Measurements from ENCODE around the gene IGSF6. TPM values are rescaled to one million over a fixed set of nuclear protein-coding genes. Genes with fewer than 3 reads are reported as not detected.

IGSF6 gene
- total RNA-seq, 2 experiments from 2014 or later: 0.28 to 0.30 TPM

GRCh38 chr16:21698169-21699032, 46.0 kb upstream of the IGSF6 start:
- Histone ChIP-seq H3K4me3 (ENCODE audit: low read depth, low read length, poor library complexity, severe bottlenecking) (no peak overlapping the region), H3K9me2 (ENCODE audit: insufficient read depth, low read length) (no peaks in the 10 kb centered on the region), H3K27ac (ENCODE audit: low read depth, low read length, poor library complexity, severe bottlenecking) (no peak overlapping the region), H3K4me2 (ENCODE audit: low read length) (no peak overlapping the region), H4K20me1 (ENCODE audit: insufficient read depth, low read length) (no peaks in the 10 kb centered on the region), H3K4me1 (ENCODE audit: insufficient read depth, low read length, poor library complexity, severe bottlenecking) (peaks cover 4% of the 10 kb centered on the region), H2AFZ (ENCODE audit: low read length) (no peak overlapping the region), H3K9me3 (ENCODE audit: low read length) (no peaks in the 10 kb centered on the region), H3K79me2 (ENCODE audit: insufficient read depth, low read depth, low read length) (no peaks in the 10 kb centered on the region), H3K36me3 (ENCODE audit: insufficient read depth, low read length) (no peaks in the 10 kb centered on the region)
- no peak for DNase-seq (ENCODE audit: low spot score)
- ChIA-PET CTCF (ENCODE audit: unreplicated experiment) (interaction anchor here (0.6 kb wide), 1 partner anchor 32 kb away, joined by 3 read pairs; no protein-coding TSS in a partner anchor), POLR2A (interaction anchor here (0.5 to 0.6 kb wide), 3 partner anchors 23 to 956 kb away, joined by 3 to 5 read pairs (median 4); no protein-coding TSS in a partner anchor)
- TF ChIP-seq EZH2phosphoT487 (IDR thresholded peaks at IDR 0.05; ENCODE audit: borderline replicate concordance, low read depth, low read length): no peak
- TF ChIP-seq, protein P1, sequence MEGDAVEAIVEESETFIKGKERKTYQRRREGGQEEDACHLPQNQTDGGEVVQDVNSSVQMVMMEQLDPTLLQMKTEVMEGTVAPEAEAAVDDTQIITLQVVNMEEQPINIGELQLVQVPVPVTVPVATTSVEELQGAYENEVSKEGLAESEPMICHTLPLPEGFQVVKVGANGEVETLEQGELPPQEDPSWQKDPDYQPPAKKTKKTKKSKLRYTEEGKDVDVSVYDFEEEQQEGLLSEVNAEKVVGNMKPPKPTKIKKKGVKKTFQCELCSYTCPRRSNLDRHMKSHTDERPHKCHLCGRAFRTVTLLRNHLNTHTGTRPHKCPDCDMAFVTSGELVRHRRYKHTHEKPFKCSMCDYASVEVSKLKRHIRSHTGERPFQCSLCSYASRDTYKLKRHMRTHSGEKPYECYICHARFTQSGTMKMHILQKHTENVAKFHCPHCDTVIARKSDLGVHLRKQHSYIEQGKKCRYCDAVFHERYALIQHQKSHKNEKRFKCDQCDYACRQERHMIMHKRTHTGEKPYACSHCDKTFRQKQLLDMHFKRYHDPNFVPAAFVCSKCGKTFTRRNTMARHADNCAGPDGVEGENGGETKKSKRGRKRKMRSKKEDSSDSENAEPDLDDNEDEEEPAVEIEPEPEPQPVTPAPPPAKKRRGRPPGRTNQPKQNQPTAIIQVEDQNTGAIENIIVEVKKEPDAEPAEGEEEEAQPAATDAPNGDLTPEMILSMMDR (conservative IDR thresholded peaks at IDR 0.05; ENCODE audit: low read length): peak; percentile 47
- BruUV-seq (replicated peaks): no TSS peak
- intact Hi-C loops (cut with micrococcal nuclease; ENCODE audit: unreplicated experiment): no loop called here

- CTCF ChIA-PET (ENCODE audit: unreplicated experiment): no interaction called here
These were observed 44.6 kb upstream of the IGSF6 start for GRCh38 chr16:21697032-21697431.

More at GRCh38 chr16:21697032-21697431, 44.6 kb upstream of the IGSF6 start:
- H3K4me1 ChIP-seq (ENCODE audit: insufficient read depth, low read length, poor library complexity, severe bottlenecking): no peaks in the 10 kb centered on the region
- no TSS peak for BruUV-seq (replicated peaks)
- no peak overlapping the region for H3K4me2 ChIP-seq (ENCODE audit: low read length)
- no peak for TF ChIP-seq EZH2phosphoT487 (IDR thresholded peaks at IDR 0.05; ENCODE audit: borderline replicate concordance, low read depth, low read length)
- TF ChIP-seq, protein P1 (conservative IDR thresholded peaks at IDR 0.05; ENCODE audit: low read length): no peak
- no peak overlapping the region for H3K27ac ChIP-seq (ENCODE audit: low read depth, low read length, poor library complexity, severe bottlenecking)
- H3K79me2 ChIP-seq (ENCODE audit: insufficient read depth, low read depth, low read length): no peaks in the 10 kb centered on the region
- H4K20me1 ChIP-seq (ENCODE audit: insufficient read depth, low read length): no peaks in the 10 kb centered on the region
- H3K4me3 ChIP-seq (ENCODE audit: low read depth, low read length, poor library complexity, severe bottlenecking): no peak overlapping the region
- POLR2A ChIA-PET: no interaction called here
- H2AFZ ChIP-seq (ENCODE audit: low read length): no peak overlapping the region
- no peaks in the 10 kb centered on the region for H3K9me3 ChIP-seq (ENCODE audit: low read length)
- H3K9me2 ChIP-seq (ENCODE audit: insufficient read depth, low read length): no peaks in the 10 kb centered on the region
- no peaks in the 10 kb centered on the region for H3K36me3 ChIP-seq (ENCODE audit: insufficient read depth, low read length)
- intact Hi-C loops (cut with micrococcal nuclease; ENCODE audit: unreplicated experiment): no loop called here
- DNase-seq (ENCODE audit: low spot score): no peak

Measured in OCI-LY7 (cell line).